HG02840 (cell line): ENCODE results near the gene LSP1.

Experiments used
- ATAC-seq: cut with Tn5 transposase; IDR thresholded peaks from one replicate; pipeline ENCODE4 v1.9.1; 2021; ENCODE audit warnings: mild to moderate bottlenecking, moderate library complexity, moderate number of reproducible peaks; ENCODE audit not compliant: unreplicated experiment, low FRiP score

The LSP1 gene

GRCh38 chr11:1924646-1925372 lies 71.9 kb downstream of the LSP1 start:
- no peak for ATAC-seq

GRCh38 chr11:1925373-1926155 lies 72.7 kb downstream of the LSP1 start:
- no peak for ATAC-seq

- ATAC-seq, result no peak
Observed at GRCh38 chr11:1926156-1927025, 73.5 kb downstream of the LSP1 start.

GRCh38 chr11:1927026-1927847 lies 74.4 kb downstream of the LSP1 start:
- no peak for ATAC-seq

GRCh38 chr11:1927848-1928469 lies 75.1 kb downstream of the LSP1 start:
- ATAC-seq, result no peak

- no peak for ATAC-seq
Observed at GRCh38 chr11:1928470-1928890, 75.6 kb downstream of the LSP1 start.

- no peak for ATAC-seq
Observed at GRCh38 chr11:1928891-1929541, 76.1 kb downstream of the LSP1 start.

GRCh38 chr11:1929621-1930461 lies 77.0 kb downstream of the LSP1 start:
- ATAC-seq, result no peak

GRCh38 chr11:1930462-1930830 lies 77.6 kb downstream of the LSP1 start:
- ATAC-seq, result no peak

GRCh38 chr11:1931341-1932104 lies 78.6 kb downstream of the LSP1 start:
- no peak for ATAC-seq

- no peak for ATAC-seq
Observed at GRCh38 chr11:1932105-1932480, 79.2 kb downstream of the LSP1 start.

- no peak for ATAC-seq
Observed at GRCh38 chr11:1932681-1933080, 79.8 kb downstream of the LSP1 start.

GRCh38 chr11:1933416-1934334 lies 80.8 kb downstream of the LSP1 start:
- ATAC-seq, result no peak

- no peak for ATAC-seq
Observed at GRCh38 chr11:1934335-1935155, 81.7 kb downstream of the LSP1 start.

GRCh38 chr11:1935156-1936071 lies 82.5 kb downstream of the LSP1 start:
- no peak for ATAC-seq
